Stimulated activated CD8-positive, alpha-beta memory T cell treated with anti-CD3 and anti-CD28 coated beads, Interleukin-15, amount 100 ng/mL, for 4 hours (primary cell): ENCODE results near the gene ERC2.

Experiments
- DNase-seq, 2 donors: peaks; one replicate each; pipeline ENCODE4 v3.0.0-alpha.2; 2020; ENCODE audit warnings: low read depth in 2 of 2

Gene ERC2

GRCh38 chr3:55934771-55935170 is 533.5 kb downstream of the ERC2 start:
- DNase-seq: no peak

GRCh38 chr3:55929154-55929869 is 539.0 kb downstream of the ERC2 start:
- no peak for DNase-seq

- no peak for DNase-seq
These were observed 544.6 kb downstream of the ERC2 start for GRCh38 chr3:55923626-55924025.

- no peak for DNase-seq
These were observed 545.1 kb downstream of the ERC2 start for GRCh38 chr3:55923207-55923606.

GRCh38 chr3:55912880-55913279 is 555.4 kb downstream of the ERC2 start:
- DNase-seq: no peak

GRCh38 chr3:55911266-55911665 is 557.0 kb downstream of the ERC2 start:
- no peak for DNase-seq

- DNase-seq: no peak
These were observed 557.7 kb downstream of the ERC2 start for GRCh38 chr3:55910543-55910942.

- DNase-seq: no peak
These were observed 558.9 kb downstream of the ERC2 start for GRCh38 chr3:55909373-55909772.

GRCh38 chr3:55907616-55908015 is 560.7 kb downstream of the ERC2 start:
- DNase-seq: no peak

GRCh38 chr3:55906896-55907295 is 561.4 kb downstream of the ERC2 start:
- no peak for DNase-seq

GRCh38 chr3:55904716-55905115 is 563.6 kb downstream of the ERC2 start:
- no peak for DNase-seq

GRCh38 chr3:55903680-55904079 is 564.6 kb downstream of the ERC2 start:
- DNase-seq: no peak

GRCh38 chr3:55902221-55902900 is 565.9 kb downstream of the ERC2 start:
- no peak for DNase-seq

GRCh38 chr3:55899887-55900286 is 568.4 kb downstream of the ERC2 start:
- DNase-seq: no peak

GRCh38 chr3:55897573-55898224 is 570.6 kb downstream of the ERC2 start:
- no peak for DNase-seq

GRCh38 chr3:55895897-55896566 is 572.2 kb downstream of the ERC2 start:
- no peak for DNase-seq

- DNase-seq: no peak
These were observed 573.7 kb downstream of the ERC2 start for GRCh38 chr3:55894605-55895004.

GRCh38 chr3:55893045-55893664 is 575.1 kb downstream of the ERC2 start:
- no peak for DNase-seq

GRCh38 chr3:55891106-55891505 is 577.2 kb downstream of the ERC2 start:
- DNase-seq: no peak

- DNase-seq: no peak
These were observed 579.9 kb downstream of the ERC2 start for GRCh38 chr3:55888282-55888885.

- no peak for DNase-seq
These were observed 582.5 kb downstream of the ERC2 start for GRCh38 chr3:55885721-55886120.
